GM12874 (cell line): ENCODE results near the gene PKD1.

Experiments
- CTCF ChIP-seq: IDR thresholded peaks from 2 replicates; pipeline ENCODE4 v1.5.1; 2011; ENCODE audit warnings: low read depth, mild to moderate bottlenecking, control low read depth, low read length, moderate library complexity; ENCODE audit not compliant: insufficient read depth

PKD1 gene

GRCh38 chr16:2039274-2040031 is 96.2 kb downstream of the PKD1 start:
- no peak for TF ChIP-seq CTCF
